Chondrocyte (in vitro differentiated cells): ENCODE data around the gene PDE6G. TPM values are rescaled to one million over a fixed set of nuclear protein-coding genes. Genes with fewer than 3 reads are reported as not detected.

Source experiments
- DNase-seq: peaks from one replicate; pipeline ENCODE4 v3.0.0; 2021; ENCODE audit warnings: mixed read lengths, low spot score
- H3K27ac Mint-ChIP-seq: one replicate; pipeline ENCODE4 v1.8.0; 2021; ENCODE audit warnings: mild to moderate bottlenecking, moderate library complexity, mixed read lengths; ENCODE audit not compliant: unreplicated experiment
- H3K27me3 Mint-ChIP-seq: 2 replicates; pipeline ENCODE4 v1.8.0; 2021; ENCODE audit warnings: low read depth, mixed read lengths
- H3K36me3 Mint-ChIP-seq: 2 replicates; pipeline ENCODE4 v1.8.0; 2021; ENCODE audit warnings: low read depth, mixed read lengths
- H3K4me1 Mint-ChIP-seq: 2 replicates; pipeline ENCODE4 v1.8.0; 2021; ENCODE audit warnings: low read depth, mild to moderate bottlenecking, mixed read lengths
- H3K4me3 Mint-ChIP-seq: one replicate; pipeline ENCODE4 v1.8.0; 2021; ENCODE audit warnings: mild to moderate bottlenecking, moderate library complexity, mixed read lengths; ENCODE audit not compliant: unreplicated experiment
- H3K9me3 Mint-ChIP-seq: 2 replicates; pipeline ENCODE4 v1.8.0; 2021; ENCODE audit warnings: low read depth, mixed read lengths
- CTCF ChIP-seq: fragments of 200-600 bp; sonication (generic); IDR thresholded peaks from 2 replicates; pipeline ENCODE4 v1.5.0; 2021; ENCODE audit warnings: antibody characterized with exemption, mild to moderate bottlenecking, moderate library complexity
- long read RNA-seq: library from polyadenylated mRNA; stranded (forward); transcript quantifications from one replicate; pipeline ENCODE4 v2.0.0, GENCODE V29; 2021
- total RNA-seq: library from RNA; stranded (reverse); gene quantifications from 3 replicates; pipeline ENCODE4 v1.2.1, GENCODE V29; 2021

Gene PDE6G
- total RNA-seq = not detected in 3 replicates
- long read RNA-seq, partial matches to known transcripts = 0 of 1 reads
- long read RNA-seq, other reads (novel, unspliced or antisense) = 1 of 1 reads

GRCh38 chr17:81656118-81656743 lies at the start of gene PDE6G:
TSS of gene PDE6G (minus strand) at chr17:81656542. CDS start at chr17:81653305, 3,237 bp downstream.
- Mint-ChIP-seq H3K4me3 (no peak within 1 kb of the TSS), H3K36me3 (no peaks in the 10 kb centered on the region), H3K9me3 (no peaks in the 10 kb centered on the region), H3K4me1 (peaks cover 4% of the 10 kb centered on the region), H3K27me3 (no peaks in the 10 kb centered on the region), H3K27ac (no peak within 1 kb of the TSS)
- DNase-seq = no peak
- no peak for TF ChIP-seq CTCF

- Mint-ChIP-seq H3K27ac (no peak overlapping the region), H3K4me3 (peak overlapping the region; percentile 9), H3K9me3 (no peaks in the 10 kb centered on the region)
Observed at GRCh38 chr17:81705518-81706231, 49.3 kb upstream of the PDE6G start.

GRCh38 chr17:81703747-81704654 lies 47.7 kb upstream of the PDE6G start:
- peaks cover 15% of the 10 kb centered on the region for H3K36me3 Mint-ChIP-seq

More at GRCh38 chr17:81705518-81706231, 49.3 kb upstream of the PDE6G start:
- Mint-ChIP-seq H3K36me3 (peaks cover 12% of the 10 kb centered on the region), H3K4me1 (peaks cover 30% of the 10 kb centered on the region), H3K27me3 (no peaks in the 10 kb centered on the region)
- DNase-seq = no peak
- TF ChIP-seq CTCF = no peak

GRCh38 chr17:81702934-81703746 lies 46.8 kb upstream of the PDE6G start, which contains the start of gene MRPL12:
TSS of gene MRPL12 (plus strand) at chr17:81703367. CDS start at chr17:81703502, 135 bp downstream.
- TF ChIP-seq CTCF = peak; percentile 60
- no peaks in the 10 kb centered on the region for H3K9me3 Mint-ChIP-seq
- H3K4me3 Mint-ChIP-seq = peak within 1 kb of the TSS; percentile 95
- peaks cover 18% of the 10 kb centered on the region for H3K36me3 Mint-ChIP-seq
- H3K27me3 Mint-ChIP-seq = no peaks in the 10 kb centered on the region
- H3K4me1 Mint-ChIP-seq = peaks cover 28% of the 10 kb centered on the region
- no peak for DNase-seq
- H3K27ac Mint-ChIP-seq = peak within 1 kb of the TSS; percentile 95

More at GRCh38 chr17:81703747-81704654, 47.7 kb upstream of the PDE6G start:
- Mint-ChIP-seq H3K27ac (peak overlapping the region; percentile 54), H3K4me1 (peaks cover 28% of the 10 kb centered on the region), H3K9me3 (no peaks in the 10 kb centered on the region), H3K4me3 (peak overlapping the region; percentile 95), H3K27me3 (no peaks in the 10 kb centered on the region)
- no peak for DNase-seq
- no peak for TF ChIP-seq CTCF
